A673 (cell line): ENCODE results near the gene POLE4. TPM values are rescaled to one million over a fixed set of nuclear protein-coding genes. Genes with fewer than 3 reads are reported as not detected.

Source experiments
- BruUV-seq: library from RNA; stranded (reverse); fragments of 400-500 nt; replicated peaks from 2 replicates; lab custom pipeline; 2021; lab: Mats Ljungman, UMichigan
- CTCF ChIA-PET: fragments of 300-600 bp; sonication (Branson Sonifier 250); formaldehyde crosslinking; loops from one replicate; lab custom pipeline; 2022; ENCODE audit warnings: antibody characterized with exemption; lab: Charles Lee
- POLR2A ChIA-PET: fragments of 300-600 bp; sonication (Branson Sonifier 250); formaldehyde crosslinking; loops from one replicate; lab custom pipeline; 2022; ENCODE audit warnings: antibody characterized with exemption; ENCODE audit not compliant: low non-redundant PET; lab: Charles Lee
- DNase-seq: peaks from one replicate; pipeline ENCODE4 v3.0.0-alpha.2; 2015; ENCODE audit warnings: low spot score
- H3K27ac ChIP-seq: fragments of 200-600 bp; sonication (generic); 2 replicates; pipeline ENCODE4 v1.5.1; 2016; ENCODE audit warnings: mixed run types, low read depth, mild to moderate bottlenecking, mixed read lengths, antibody characterized with exemption, low read length; ENCODE audit not compliant: poor library complexity, severe bottlenecking
- H3K27me3 ChIP-seq: fragments of 200-600 bp; sonication (generic); replicated peaks from 2 replicates; pipeline ENCODE4 v1.6.1; 2017; ENCODE audit warnings: mixed run types, low read depth, mild to moderate bottlenecking, mixed read lengths, antibody characterized with exemption, low read length; ENCODE audit not compliant: insufficient read depth, poor library complexity
- H3K36me3 ChIP-seq: fragments of 200-600 bp; sonication (generic); 2 replicates; pipeline ENCODE4 v1.6.1; 2016; ENCODE audit warnings: mixed run types, mild to moderate bottlenecking, mixed read lengths, antibody characterized with exemption, low read length; ENCODE audit not compliant: insufficient read depth, poor library complexity, severe bottlenecking
- H3K4me1 ChIP-seq: fragments of 200-600 bp; sonication (generic); 2 replicates; pipeline ENCODE4 v1.6.1; 2017; ENCODE audit warnings: mixed run types, mild to moderate bottlenecking, mixed read lengths, antibody characterized with exemption, low read length; ENCODE audit not compliant: insufficient read depth, poor library complexity, severe bottlenecking
- H3K4me3 ChIP-seq: fragments of 200-600 bp; sonication (generic); 2 replicates; pipeline ENCODE4 v1.5.1; 2016; ENCODE audit warnings: low read depth, mixed run types, mild to moderate bottlenecking, mixed read lengths, low read length; ENCODE audit not compliant: poor library complexity, severe bottlenecking
- H3K9me3 ChIP-seq: fragments of 200-600 bp; sonication (generic); 2 replicates; pipeline ENCODE4 v1.6.1; 2016; ENCODE audit warnings: mixed run types, low read depth, mild to moderate bottlenecking, mixed read lengths, antibody characterized with exemption, low read length; ENCODE audit not compliant: poor library complexity, severe bottlenecking
- EZH2 ChIP-seq: fragments of 200-600 bp; sonication (generic); IDR thresholded peaks from 2 replicates; pipeline ENCODE4 v1.6.1; 2017; ENCODE audit warnings: borderline replicate concordance, low read depth, mild to moderate bottlenecking, mixed read lengths, antibody characterized with exemption, low read length; ENCODE audit not compliant: poor library complexity, severe bottlenecking
- intact Hi-C: fragments of 100-400 bp; cut with micrococcal nuclease; formaldehyde crosslinking; loops from one replicate; pipeline ENCODE4 v1.10.0; 2022; ENCODE audit not compliant: unreplicated experiment
- total RNA-seq: library from RNA; stranded (reverse); gene quantifications from 2 replicates; pipeline ENCODE4 v1.2.3, GENCODE V29; 2021
- TF ChIP-seq, protein P1 (sequence below): fragments of 300-800, 200-600 bp; sonication (generic); conservative IDR thresholded peaks from 2 replicates; pipeline ENCODE4 v1.5.1; 2017; ENCODE audit warnings: low read depth, mild to moderate bottlenecking, antibody characterized with exemption, low read length, moderate library complexity, mixed read lengths

POLE4 gene
- total RNA-seq, 1 experiment from 2014 or later = 60.6 TPM

DNA sequence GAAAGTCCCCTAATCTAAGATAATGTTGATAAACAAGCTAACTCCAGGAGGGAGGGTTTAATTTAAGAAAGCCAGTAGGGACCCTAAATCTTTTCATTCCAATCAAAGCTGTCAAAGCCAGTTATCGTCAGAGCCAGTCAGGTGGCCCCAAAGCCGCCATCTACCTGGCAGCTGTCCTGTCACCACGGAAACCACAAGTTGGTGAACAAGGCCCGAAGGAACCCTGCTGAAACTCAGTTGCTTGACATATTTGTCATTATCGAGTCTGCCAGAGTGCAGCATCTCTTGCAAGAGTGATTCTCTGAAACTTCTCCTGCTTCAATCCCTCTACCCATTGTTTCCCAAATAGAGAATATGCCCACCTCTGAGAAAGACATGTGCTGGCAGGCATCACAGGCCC lies 30.8 kb upstream of the POLE4 start:
- Histone ChIP-seq H3K27me3 (no peaks in the 10 kb centered on the region), H3K4me1 (no peaks in the 10 kb centered on the region), H3K4me3 (no peak overlapping the region), H3K27ac (no peak overlapping the region), H3K9me3 (no peaks in the 10 kb centered on the region), H3K36me3 (no peaks in the 10 kb centered on the region)
- CTCF ChIA-PET = no interaction called here
- POLR2A ChIA-PET = no interaction called here
- TF ChIP-seq, protein P1, sequence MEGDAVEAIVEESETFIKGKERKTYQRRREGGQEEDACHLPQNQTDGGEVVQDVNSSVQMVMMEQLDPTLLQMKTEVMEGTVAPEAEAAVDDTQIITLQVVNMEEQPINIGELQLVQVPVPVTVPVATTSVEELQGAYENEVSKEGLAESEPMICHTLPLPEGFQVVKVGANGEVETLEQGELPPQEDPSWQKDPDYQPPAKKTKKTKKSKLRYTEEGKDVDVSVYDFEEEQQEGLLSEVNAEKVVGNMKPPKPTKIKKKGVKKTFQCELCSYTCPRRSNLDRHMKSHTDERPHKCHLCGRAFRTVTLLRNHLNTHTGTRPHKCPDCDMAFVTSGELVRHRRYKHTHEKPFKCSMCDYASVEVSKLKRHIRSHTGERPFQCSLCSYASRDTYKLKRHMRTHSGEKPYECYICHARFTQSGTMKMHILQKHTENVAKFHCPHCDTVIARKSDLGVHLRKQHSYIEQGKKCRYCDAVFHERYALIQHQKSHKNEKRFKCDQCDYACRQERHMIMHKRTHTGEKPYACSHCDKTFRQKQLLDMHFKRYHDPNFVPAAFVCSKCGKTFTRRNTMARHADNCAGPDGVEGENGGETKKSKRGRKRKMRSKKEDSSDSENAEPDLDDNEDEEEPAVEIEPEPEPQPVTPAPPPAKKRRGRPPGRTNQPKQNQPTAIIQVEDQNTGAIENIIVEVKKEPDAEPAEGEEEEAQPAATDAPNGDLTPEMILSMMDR = no peak
- TF ChIP-seq EZH2 = no peak
- intact Hi-C loops = no loop called here
- BruUV-seq = no TSS peak
- no peak for DNase-seq

DNA sequence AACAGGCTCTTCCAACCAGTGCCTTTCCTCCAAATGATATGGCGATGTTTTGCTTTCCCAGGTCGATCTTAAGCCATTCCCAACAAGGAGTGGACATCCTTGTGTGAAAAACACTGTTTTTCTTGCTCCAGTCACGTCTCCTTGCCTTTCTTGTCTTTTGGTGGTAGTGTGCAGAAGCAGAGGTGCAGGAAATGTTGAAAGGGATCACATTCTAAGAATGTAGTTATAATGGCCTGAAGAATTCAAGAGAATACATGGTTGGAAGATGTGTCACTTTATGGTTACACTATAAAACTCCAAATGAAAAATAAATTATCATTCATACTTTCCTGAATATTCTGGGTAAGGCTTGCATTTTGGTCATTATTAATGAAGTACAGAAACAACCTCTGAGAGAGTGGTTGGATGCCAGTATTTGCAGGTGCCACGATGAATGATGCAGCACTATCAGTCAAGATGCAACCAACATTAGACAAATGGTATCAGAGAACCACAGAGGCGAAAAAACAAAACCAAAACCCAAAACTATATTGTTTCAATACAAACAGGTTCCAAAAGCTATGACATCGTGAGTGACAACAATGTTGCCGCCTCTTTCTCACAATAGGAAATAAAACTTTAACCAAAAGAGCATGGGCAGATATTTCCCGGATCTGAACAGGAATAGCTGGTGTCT lies 27.5 kb upstream of the POLE4 start:
- no TSS peak for BruUV-seq
- Histone ChIP-seq H3K9me3 (no peaks in the 10 kb centered on the region), H3K4me3 (no peak overlapping the region), H3K36me3 (no peaks in the 10 kb centered on the region), H3K27ac (no peak overlapping the region), H3K27me3 (no peaks in the 10 kb centered on the region), H3K4me1 (no peaks in the 10 kb centered on the region)
- no peak for TF ChIP-seq EZH2
- TF ChIP-seq, protein P1 = no peak
- ChIA-PET POLR2A (no interaction called here), CTCF (no interaction called here)
- intact Hi-C loops = no loop called here
- DNase-seq = no peak

DNA sequence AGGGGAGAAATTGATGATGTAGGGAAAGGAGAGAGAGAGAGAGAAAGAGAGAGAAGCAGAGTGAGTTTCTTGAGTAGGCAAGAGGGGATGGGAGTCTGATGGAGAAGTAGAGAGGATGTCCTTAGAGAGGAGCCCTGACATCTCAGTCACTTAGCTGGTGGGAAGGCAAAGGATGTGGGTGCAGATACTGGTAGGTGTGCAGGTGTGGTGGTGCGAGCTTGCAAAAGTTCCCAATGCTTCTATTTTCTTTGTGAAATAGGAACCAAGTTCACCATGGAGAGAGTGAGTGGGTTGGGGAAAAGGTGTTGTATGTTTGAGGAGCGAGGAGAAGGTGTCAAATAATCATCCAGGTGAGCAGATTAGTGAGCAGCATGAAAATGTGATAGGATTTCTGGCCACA lies 26.5 kb upstream of the POLE4 start:
- ChIA-PET CTCF (no interaction called here), POLR2A (no interaction called here)
- Histone ChIP-seq H3K27ac (no peak overlapping the region), H3K27me3 (no peaks in the 10 kb centered on the region), H3K4me1 (no peaks in the 10 kb centered on the region), H3K36me3 (no peaks in the 10 kb centered on the region), H3K9me3 (no peaks in the 10 kb centered on the region), H3K4me3 (no peak overlapping the region)
- TF ChIP-seq EZH2 = no peak
- TF ChIP-seq, protein P1 = no peak
- intact Hi-C loops = no loop called here
- no peak for DNase-seq
- no TSS peak for BruUV-seq
